K562 treated with DMSO at 1 percent for 12 hours (cell line): ENCODE measurements around the gene FBXL5. TPM values are rescaled to one million over a fixed set of nuclear protein-coding genes. Genes with fewer than 3 reads are reported as not detected.

Source experiments
- total RNA-seq: library from RNA; unstranded; fragments of 300-600 nt; gene quantifications from 2 replicates; pipeline ENCODE4 v1.2.3, GENCODE V29; 2022; ENCODE audit not compliant: insufficient read depth

The FBXL5 gene, protein sequence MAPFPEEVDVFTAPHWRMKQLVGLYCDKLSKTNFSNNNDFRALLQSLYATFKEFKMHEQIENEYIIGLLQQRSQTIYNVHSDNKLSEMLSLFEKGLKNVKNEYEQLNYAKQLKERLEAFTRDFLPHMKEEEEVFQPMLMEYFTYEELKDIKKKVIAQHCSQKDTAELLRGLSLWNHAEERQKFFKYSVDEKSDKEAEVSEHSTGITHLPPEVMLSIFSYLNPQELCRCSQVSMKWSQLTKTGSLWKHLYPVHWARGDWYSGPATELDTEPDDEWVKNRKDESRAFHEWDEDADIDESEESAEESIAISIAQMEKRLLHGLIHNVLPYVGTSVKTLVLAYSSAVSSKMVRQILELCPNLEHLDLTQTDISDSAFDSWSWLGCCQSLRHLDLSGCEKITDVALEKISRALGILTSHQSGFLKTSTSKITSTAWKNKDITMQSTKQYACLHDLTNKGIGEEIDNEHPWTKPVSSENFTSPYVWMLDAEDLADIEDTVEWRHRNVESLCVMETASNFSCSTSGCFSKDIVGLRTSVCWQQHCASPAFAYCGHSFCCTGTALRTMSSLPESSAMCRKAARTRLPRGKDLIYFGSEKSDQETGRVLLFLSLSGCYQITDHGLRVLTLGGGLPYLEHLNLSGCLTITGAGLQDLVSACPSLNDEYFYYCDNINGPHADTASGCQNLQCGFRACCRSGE
- 10.1 and 35.0 TPM in 2 replicates for total RNA-seq

DNA sequence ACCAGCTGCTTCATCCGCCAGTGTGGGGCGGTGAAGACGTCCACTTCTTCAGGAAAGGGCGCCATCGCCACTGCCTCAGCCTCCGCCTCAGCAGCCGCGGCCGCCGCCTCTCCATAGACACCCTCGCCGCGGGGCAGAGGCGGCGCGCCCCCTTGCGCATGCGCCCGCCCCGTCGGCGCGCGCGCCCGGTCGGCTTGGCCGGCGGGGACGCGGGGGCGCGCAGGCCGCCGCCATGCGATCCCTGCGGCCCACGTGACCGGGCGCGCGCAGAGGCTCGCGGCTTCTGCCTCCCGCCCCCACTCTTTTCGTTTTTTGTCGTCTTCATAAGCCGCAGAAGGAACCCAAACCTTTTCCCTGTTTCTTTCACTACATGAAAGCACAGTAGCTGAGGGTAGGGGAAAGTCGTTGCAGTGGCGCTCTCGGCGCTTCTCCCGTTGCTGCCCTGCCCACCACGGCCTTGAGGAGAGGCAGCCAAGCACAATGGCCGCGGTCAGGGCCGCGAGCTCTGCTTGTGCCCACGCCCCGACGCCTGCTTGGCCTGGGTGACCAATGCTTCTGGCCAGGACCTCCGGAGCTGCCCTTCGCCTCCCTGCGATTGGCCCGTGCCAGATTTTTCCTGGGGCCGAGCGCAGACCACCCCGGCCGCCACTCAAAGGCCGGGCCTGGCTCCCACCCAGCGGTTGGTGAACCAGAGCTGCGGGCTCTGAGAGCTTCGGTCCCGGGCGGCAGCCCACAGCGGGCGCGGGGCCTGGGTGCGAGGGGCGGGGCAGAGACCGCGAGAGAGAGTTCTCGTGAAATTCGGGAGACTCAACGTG lies at the start of gene FBXL5:
TSS of gene FBXL5 (minus strand) at position 135 of the 815 bp plus-strand sequence. CDS start at position 65, 70 bp downstream.

DNA sequence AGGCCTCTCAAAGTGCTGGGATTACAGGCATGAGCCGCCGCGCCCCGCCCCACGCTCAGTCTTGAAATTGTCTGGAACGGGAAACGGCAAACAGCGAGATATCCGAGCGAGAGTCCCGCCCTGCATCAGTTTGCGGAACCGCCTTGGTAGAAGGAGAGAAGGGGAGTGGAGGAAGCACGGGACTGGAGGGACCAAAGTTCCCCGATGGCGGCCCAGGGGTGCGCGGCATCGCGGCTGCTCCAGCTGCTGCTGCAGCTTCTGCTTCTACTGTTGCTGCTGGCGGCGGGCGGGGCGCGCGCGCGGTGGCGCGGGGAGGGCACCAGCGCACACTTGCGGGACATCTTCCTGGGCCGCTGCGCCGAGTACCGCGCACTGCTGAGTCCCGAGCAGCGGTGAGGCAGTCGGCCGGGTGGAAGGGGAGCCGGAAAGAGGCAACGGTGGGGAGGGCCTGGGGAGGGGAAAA lies 47.8 kb upstream of the FBXL5 start, which contains the start of gene BST1:
TSS of gene BST1 (plus strand) at position 125 of the 463 bp plus-strand sequence. CDS start at position 205, 80 bp downstream.

DNA sequence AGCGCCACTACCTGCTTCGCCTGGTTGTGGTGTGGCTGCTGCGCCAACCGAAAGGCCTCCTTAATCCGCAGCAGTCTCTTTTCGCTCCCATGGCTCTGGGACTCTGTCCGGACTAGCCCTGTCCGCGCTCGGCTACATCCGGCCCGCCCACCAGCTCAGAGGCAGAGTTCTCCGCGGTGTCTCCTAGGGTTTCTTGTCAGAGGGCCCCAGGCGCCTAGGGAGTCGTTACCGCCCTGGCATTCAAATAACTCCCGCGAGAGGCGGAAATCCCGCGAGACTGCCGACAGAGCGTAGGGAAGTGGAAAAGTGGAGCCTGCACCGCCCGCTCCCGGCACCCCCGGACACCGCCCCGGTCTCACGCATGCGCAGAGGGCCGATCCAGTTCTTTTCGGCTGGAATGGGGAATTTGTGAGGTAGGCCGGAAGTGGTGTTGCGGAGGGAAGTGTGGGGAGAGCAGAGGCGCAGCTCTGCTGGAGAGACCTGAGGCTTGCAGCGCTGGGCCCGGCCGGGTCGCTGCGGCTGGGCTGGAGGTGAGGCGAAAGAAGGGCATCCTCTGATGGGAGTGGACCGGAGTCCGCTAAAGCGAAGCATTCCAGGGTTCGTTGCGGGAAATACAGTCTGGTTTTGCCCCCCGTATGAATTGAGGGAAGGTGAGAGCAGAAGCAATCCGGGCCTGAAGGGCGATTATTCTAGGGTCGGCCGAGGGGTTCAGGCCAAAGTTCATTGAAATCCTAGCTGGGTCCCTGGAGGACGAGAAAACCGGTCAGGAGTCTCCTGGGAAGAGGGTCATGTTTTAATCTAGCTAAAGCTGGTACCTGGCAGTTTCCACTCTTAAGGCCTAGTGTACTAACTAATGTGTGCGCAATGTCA lies 26.4 kb upstream of the FBXL5 start, which contains the start of gene FAM200B:
TSS of gene FAM200B (plus strand) at position 456 of the 870 bp plus-strand sequence. CDS start 5,151 bp downstream, outside the sequence.

Other genes with a start within 250 kb of the FBXL5 start
- not detected in 2 replicates for gene C1QTNF7, start 227.3 kb downstream of the FBXL5 start, total RNA-seq
- gene CC2D2A, start 185.5 kb downstream of the FBXL5 start, total RNA-seq = 4.1 and 7.9 TPM in 2 replicates
- gene FAM200B, start 26.5 kb upstream of the FBXL5 start, total RNA-seq = 17.4 and 31.2 TPM in 2 replicates
- 1.6 TPM in 1 of 2 replicates, not detected in the other for gene BST1, start 47.7 kb upstream of the FBXL5 start, total RNA-seq
- gene CD38, start 123.0 kb upstream of the FBXL5 start, total RNA-seq = not detected in 2 replicates